Upper lobe of left lung (tissue), 6 donors: ENCODE data around the gene DCBLD1. TPM values are rescaled to one million over a fixed set of nuclear protein-coding genes. Genes with fewer than 3 reads are reported as not detected.
A peak's percentile ranks its signal among the peaks of the same experiment; 100 is the strongest.

ENCODE experiments used
- ATAC-seq, 2 donors: fragments of 200-7000 bp; cut with Tn5 transposase; one replicate each; pipeline ENCODE4 v1.9.1; 2022; ENCODE audit warnings: mild to moderate bottlenecking in 2 of 2, moderate library complexity in 2 of 2; ENCODE audit not compliant: low FRiP score in 2 of 2
- DNase-seq, 2 donors: peaks; one replicate each; pipeline ENCODE4 v3.0.0-alpha.2; 2019 to 2020
- H3K27ac ChIP-seq, 4 donors: fragments of 200-600 bp; sonication (generic); one replicate each; pipeline ENCODE4 v1.5.1; 2016 to 2019
- H3K27me3 ChIP-seq, 4 donors: fragments of 200-600 bp; sonication (generic); one replicate each; pipeline ENCODE4 v1.5.1; 2017 to 2019
- H3K36me3 ChIP-seq, 4 donors: fragments of 200-600 bp; sonication (generic); one replicate each; pipeline ENCODE4 v1.5.1; 2016 to 2019
- H3K4me1 ChIP-seq, 4 donors: fragments of 200-600 bp; sonication (generic); one replicate each; pipeline ENCODE4 v1.5.1; 2018 to 2019
- H3K4me3 ChIP-seq, 4 donors: fragments of 200-600 bp; sonication (generic); one replicate each; pipeline ENCODE4 v1.5.1; 2017 to 2019; ENCODE audit warnings: mild to moderate bottlenecking in 2 of 4, moderate library complexity in 1 of 4
- H3K9me3 ChIP-seq, 4 donors: fragments of 200-600 bp; sonication (generic); one replicate each; pipeline ENCODE4 v1.5.1; 2018 to 2019
- EP300 ChIP-seq, 4 donors: sonication (generic); formaldehyde crosslinking; IDR thresholded peaks; one replicate each; pipeline ENCODE4 v1.5.1; 2017; ENCODE audit warnings: antibody characterized with exemption in 4 of 4, control low read depth in 2 of 4
- POLR2A ChIP-seq, 4 donors: fragments of 450-650 bp; IDR thresholded peaks; one replicate each; pipeline ENCODE4 v1.5.1; 2016 to 2017; ENCODE audit warnings: antibody characterized with exemption in 4 of 4, mild to moderate bottlenecking in 2 of 4
- POLR2AphosphoS5 ChIP-seq, 2 donors: sonication (generic); formaldehyde crosslinking; IDR thresholded peaks; one replicate each; pipeline ENCODE4 v1.5.1; 2017; ENCODE audit warnings: antibody characterized with exemption in 2 of 2
- WGBS, 2 donors: methylation state at CpG; one replicate each; pipeline ENCODE4 v1.1.5; 2017 to 2018; 5-methylcytosine and 5-hydroxymethylcytosine counted together
- total RNA-seq, 6 donors: library from RNA; depleted of rRNA in 4 of 6; stranded (reverse); fragments of >200 nt in 4 of 6; gene quantifications; one replicate each; pipeline versions ENCODE4 v1.1.0 to v1.2.1, GENCODE V29; 2016 to 2021
- TF ChIP-seq, protein P1 (sequence below), 6 experiments: fragments of 450-650 bp in 4 of 6; fragments of 200-600 bp in 2 of 6; sonication (generic) in 2 of 6; IDR thresholded peaks; one replicate each; pipeline ENCODE4 v1.5.1; 2016 to 2019; ENCODE audit warnings: antibody characterized with exemption in 6 of 6
- donor health status: DM: no; HTN: no; CAD: no; lungs with moderate emphysema.
- donor health status: DM: no; HTN: yes; CAD: no; lungs with severe emphysema.

DCBLD1 gene
- total RNA-seq, 6 donors from 2014 or later = 12.5 to 48.1 (median 19.6) TPM

DNA sequence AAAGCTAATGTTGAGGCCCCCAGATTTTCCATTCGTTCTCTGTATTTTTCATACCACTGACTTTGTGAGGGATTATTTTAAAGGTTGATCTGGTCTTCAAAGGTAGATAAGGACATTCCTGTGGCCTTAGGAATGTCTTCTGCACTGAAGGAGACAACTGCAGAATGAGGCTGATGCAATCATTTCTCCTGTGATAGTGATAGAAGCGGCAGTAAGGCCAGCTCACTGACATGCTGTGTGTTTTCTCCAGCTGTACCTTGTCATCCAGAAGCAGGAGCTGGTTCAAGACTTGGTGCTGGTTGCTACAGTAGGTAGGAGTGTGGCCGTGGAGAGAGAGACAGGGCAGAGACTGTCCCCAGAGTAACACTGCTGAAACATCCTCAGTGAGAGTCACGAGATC is 53.8 kb downstream of the DCBLD1 start:
- Histone ChIP-seq H3K27me3 (no peaks in the 10 kb centered on the region), H3K27ac (peak overlapping the region in 1 of 4 donors; percentile 86), H3K4me1 (peaks cover 0 to 7% (median 2%) of the 10 kb centered on the region in 4 donors), H3K36me3 (peaks cover 0 to 37% (median 13%) of the 10 kb centered on the region in 4 donors), H3K4me3 (no peak overlapping the region), H3K9me3 (no peaks in the 10 kb centered on the region)
- TF ChIP-seq, protein P1, sequence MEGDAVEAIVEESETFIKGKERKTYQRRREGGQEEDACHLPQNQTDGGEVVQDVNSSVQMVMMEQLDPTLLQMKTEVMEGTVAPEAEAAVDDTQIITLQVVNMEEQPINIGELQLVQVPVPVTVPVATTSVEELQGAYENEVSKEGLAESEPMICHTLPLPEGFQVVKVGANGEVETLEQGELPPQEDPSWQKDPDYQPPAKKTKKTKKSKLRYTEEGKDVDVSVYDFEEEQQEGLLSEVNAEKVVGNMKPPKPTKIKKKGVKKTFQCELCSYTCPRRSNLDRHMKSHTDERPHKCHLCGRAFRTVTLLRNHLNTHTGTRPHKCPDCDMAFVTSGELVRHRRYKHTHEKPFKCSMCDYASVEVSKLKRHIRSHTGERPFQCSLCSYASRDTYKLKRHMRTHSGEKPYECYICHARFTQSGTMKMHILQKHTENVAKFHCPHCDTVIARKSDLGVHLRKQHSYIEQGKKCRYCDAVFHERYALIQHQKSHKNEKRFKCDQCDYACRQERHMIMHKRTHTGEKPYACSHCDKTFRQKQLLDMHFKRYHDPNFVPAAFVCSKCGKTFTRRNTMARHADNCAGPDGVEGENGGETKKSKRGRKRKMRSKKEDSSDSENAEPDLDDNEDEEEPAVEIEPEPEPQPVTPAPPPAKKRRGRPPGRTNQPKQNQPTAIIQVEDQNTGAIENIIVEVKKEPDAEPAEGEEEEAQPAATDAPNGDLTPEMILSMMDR (IDR thresholded peaks at IDR 0.05) = no peak
- ATAC-seq (no peak), DNase-seq (no peak)
- WGBS, 2 donors = 87 to 89% methylated on average over 4 of the region's 4 CpGs

DNA sequence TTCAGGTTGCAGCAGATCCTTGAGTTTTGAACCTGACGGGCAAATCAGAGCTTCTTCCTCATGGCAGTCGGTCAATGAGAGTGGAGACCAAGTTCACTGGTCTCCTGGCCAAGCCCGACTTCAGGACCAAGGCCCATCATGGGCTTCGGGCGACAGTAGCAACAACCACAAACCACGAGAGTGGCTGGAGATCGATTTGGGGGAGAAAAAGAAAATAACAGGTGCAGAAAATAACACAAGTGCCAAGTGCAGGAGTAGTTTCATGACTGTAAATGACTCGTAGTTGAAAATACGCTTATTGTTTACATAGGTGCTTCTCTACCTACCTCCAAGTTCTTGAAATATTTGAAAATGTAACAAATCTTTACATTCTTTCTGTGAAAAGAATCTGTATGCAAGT is 56.1 kb downstream of the DCBLD1 start:
- H3K27ac ChIP-seq = no peak overlapping the region
- H3K9me3 ChIP-seq = no peaks in the 10 kb centered on the region
- no peaks in the 10 kb centered on the region for H3K27me3 ChIP-seq
- H3K36me3 ChIP-seq = peaks cover 0 to 52% (median 14%) of the 10 kb centered on the region in 4 donors
- WGBS, 2 donors = 81 to 86% methylated on average over 9 of the region's 9 CpGs
- DNase-seq = no peak
- TF ChIP-seq EP300 (IDR thresholded peaks at IDR 0.05) (no peak), POLR2A (IDR thresholded peaks at IDR 0.05) (no peak), POLR2AphosphoS5 (IDR thresholded peaks at IDR 0.05) (no peak)
- TF ChIP-seq, protein P1 (IDR thresholded peaks at IDR 0.05) = no peak
- no peak overlapping the region for H3K4me3 ChIP-seq
- peaks cover 0 to 7% (median 2%) of the 10 kb centered on the region in 4 donors for H3K4me1 ChIP-seq
- no peak for ATAC-seq

DNA sequence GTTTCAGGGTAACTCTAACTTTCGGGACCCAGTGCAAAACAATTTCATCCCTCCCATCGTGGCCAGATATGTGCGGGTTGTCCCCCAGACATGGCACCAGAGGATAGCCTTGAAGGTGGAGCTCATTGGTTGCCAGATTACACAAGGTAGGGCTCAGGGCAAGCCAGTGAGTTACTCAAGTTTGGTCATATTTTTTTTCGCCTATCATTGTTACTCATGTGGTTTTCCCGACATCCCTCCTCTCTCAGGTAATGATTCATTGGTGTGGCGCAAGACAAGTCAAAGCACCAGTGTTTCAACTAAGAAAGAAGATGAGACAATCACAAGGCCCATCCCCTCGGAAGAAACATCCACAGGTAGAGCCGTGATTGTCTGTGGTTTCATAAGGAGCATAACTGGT is 58.2 kb downstream of the DCBLD1 start:
- Histone ChIP-seq H3K27ac (no peak overlapping the region), H3K9me3 (no peaks in the 10 kb centered on the region), H3K4me1 (peaks cover 0 to 2% (median 0%) of the 10 kb centered on the region in 4 donors), H3K27me3 (no peaks in the 10 kb centered on the region), H3K4me3 (no peak overlapping the region), H3K36me3 (peaks cover 0 to 68% (median 26%) of the 10 kb centered on the region in 4 donors)
- no peak for DNase-seq
- no peak for ATAC-seq
- WGBS, 2 donors = 94 to 96% methylated on average over 8 of the region's 8 CpGs
- TF ChIP-seq POLR2A (IDR thresholded peaks at IDR 0.05) (no peak), EP300 (IDR thresholded peaks at IDR 0.05) (no peak), POLR2AphosphoS5 (IDR thresholded peaks at IDR 0.05) (no peak)
- TF ChIP-seq, protein P1 (IDR thresholded peaks at IDR 0.05) = no peak

- H3K9me3 ChIP-seq = no peaks in the 10 kb centered on the region
- 78 to 84% methylated on average over 3 of the region's 3 CpGs for WGBS, 2 donors
- no peaks in the 10 kb centered on the region for H3K27me3 ChIP-seq
- DNase-seq = no peak
- H3K4me3 ChIP-seq = no peak overlapping the region
- H3K4me1 ChIP-seq = no peaks in the 10 kb centered on the region
- H3K36me3 ChIP-seq = peaks cover 0 to 86% (median 28%) of the 10 kb centered on the region in 4 donors
- TF ChIP-seq, protein P1 (IDR thresholded peaks at IDR 0.05) = no peak
- TF ChIP-seq POLR2AphosphoS5 (IDR thresholded peaks at IDR 0.05) (no peak), EP300 (IDR thresholded peaks at IDR 0.05) (no peak), POLR2A (IDR thresholded peaks at IDR 0.05) (no peak)
- no peak overlapping the region for H3K27ac ChIP-seq
- no peak for ATAC-seq
Observed at GRCh38 chr6:117542493-117542892, 60.0 kb downstream of the DCBLD1 start.

GRCh38 chr6:117544716-117545115 is 62.2 kb downstream of the DCBLD1 start:
- peaks cover 0 to 79% (median 25%) of the 10 kb centered on the region in 4 donors for H3K36me3 ChIP-seq
- no peak overlapping the region for H3K27ac ChIP-seq
- peaks cover 5 to 15% (median 11%) of the 10 kb centered on the region in 4 donors for H3K4me1 ChIP-seq
- WGBS, 2 donors = 64 to 76% methylated on average over 3 of the region's 3 CpGs
- DNase-seq = no peak
- TF ChIP-seq EP300 (IDR thresholded peaks at IDR 0.05) = no peak
- H3K4me3 ChIP-seq = no peak overlapping the region
- H3K9me3 ChIP-seq = no peaks in the 10 kb centered on the region
- H3K27me3 ChIP-seq = no peaks in the 10 kb centered on the region
- ATAC-seq = no peak
